CD4-positive, alpha-beta T cell treated with Interferon gamma for 1 hour (primary cell): ENCODE results near the gene PRF1.
"Not testable (repeated sequence)": the region's sequence is repeated elsewhere in the genome, so short reads cannot be mapped to it uniquely, and the experiment has no call there.

ENCODE experiments used
- DNase-seq: peaks from one replicate; pipeline ENCODE4 v3.0.0-alpha.2; 2020

The PRF1 gene

GRCh38 chr10:70592186-70592735 is 10.3 kb downstream of the PRF1 start:
- DNase-seq, result no peak

DNA sequence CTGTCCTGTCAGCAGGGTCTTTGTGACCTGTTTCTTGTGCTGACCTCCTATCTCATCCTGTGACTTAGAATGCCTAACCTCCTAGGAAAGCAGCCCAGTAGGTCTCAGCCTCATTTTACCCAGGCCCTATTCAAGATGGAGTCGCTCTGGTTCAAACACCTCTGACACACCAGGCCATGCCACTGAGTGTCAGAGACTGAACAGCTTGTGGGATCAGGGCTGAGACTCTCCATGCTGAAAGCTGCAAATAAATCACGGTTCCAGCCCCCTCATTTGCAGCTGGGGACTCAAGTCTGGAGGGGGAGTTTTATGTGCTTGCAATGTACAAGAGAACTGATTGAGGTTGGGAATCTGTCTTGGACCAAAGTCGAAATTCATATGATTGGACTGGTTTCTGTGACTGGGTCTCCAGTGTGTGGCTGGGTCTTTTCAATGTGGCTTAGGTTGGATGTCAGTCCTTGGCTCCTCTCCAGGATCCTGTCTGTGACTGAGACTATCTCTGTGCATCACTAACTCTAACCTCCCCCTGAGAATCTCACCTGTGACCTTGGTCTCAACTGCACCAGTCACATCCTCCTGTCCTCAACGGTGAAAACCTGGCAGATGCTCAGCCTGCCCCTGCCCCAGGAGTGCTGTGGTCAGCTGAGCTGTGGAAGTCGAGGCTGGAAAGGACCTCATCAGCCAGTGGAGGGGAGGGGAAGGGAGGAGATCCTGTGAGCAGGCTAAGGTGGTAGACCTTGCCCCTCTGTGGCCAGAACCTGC is 11.7 kb downstream of the PRF1 start:
- DNase-seq, result no peak

DNA sequence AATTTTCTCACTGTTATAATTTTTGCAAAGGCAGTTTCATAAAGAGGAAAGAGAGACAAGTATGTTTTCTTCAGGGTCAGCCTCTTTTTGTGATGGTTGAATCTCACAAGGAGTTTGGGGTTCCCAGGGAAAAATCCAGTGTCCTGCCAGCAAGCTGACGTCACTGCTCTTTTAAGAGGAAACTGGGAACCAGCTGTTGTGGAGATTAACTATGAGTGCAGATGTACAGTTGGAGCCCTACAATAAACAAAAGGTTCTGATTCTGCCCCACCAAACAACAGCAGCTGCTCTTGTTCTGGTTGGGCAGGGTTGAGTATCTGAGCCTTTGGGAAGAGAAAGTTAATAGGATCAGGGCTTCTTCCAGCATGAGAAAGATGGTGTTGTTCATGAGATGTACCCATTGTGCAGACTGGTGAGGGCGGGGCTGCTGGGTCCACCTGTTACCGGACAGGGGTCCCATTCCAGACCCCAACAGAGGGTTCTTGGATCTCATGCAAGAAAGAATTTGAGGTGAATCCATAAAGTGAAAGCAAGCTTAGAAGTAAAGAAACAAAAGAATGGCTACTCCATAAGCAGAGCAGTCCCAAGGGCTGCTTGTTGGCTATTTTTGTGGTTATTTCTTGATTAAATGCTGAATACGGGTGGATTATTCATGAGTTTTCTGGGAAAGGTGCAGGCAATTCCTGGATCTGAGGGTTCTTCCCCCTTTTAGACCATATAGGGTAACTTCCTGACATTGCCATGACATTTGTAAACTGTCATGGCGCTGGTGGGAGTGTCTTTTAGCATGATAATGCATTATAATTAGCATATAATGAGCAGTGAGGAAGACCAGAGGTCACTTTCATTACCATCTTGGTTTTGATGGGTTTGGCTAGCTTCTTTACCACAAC is 12.5 kb downstream of the PRF1 start:
- DNase-seq, result no peak

GRCh38 chr10:70588859-70589570 is 13.5 kb downstream of the PRF1 start:
- DNase-seq, result no peak

DNA sequence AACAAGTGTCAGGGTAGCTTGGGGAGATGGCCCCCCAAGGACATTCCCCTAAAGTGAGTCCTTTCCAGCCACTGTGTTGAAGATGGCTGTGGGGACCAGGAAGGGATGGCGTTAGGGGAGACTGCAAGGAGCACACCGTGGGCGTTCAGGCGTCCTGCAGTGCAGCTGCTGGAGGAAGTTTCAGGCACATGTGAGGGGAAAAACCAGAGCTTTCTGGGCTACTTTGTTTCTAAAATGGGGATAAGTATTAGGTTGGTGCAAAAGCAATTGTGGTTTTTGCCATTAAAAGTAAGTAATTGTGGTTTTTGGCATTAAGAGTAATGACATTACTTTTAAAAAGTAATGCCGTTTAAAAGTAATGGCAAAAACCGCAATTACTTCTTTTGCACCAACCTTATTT is 14.3 kb downstream of the PRF1 start:
- DNase-seq, result no peak

- DNase-seq, result no peak
Measured at GRCh38 chr10:70587045-70587658, 15.4 kb downstream of the PRF1 start.

DNA sequence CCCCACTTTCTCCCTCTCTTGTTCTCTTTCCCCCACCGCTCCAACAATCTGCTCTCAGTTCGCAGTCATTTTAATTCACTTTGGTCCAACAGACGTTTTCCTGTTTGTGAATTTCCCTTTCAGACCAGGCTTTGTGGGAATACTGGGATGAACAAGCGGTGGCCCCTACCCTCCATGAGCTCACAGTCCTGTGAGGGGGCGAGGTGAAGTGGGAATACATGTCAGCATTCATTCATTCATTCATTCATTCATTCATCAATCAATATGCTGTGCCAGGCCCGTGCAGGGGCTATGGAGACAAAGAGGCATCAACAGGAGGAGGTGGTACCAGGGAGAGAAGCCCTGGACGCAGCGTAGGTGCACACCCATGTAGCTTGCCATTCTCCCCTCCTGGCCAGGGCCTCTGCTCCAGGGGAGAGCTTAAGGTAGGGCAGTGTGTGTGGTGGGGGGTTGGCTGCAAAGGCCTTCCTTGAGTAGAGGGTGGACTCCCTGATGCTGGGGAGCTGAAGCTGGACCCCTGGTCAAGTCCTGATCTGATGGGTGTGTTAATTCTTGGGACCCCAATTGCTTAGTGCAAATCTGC is 16.1 kb downstream of the PRF1 start:
- DNase-seq, result no peak

GRCh38 chr10:70585578-70586169 is 16.9 kb downstream of the PRF1 start:
- DNase-seq, result no peak

- DNase-seq, result no peak
Measured at GRCh38 chr10:70584909-70585544, 17.5 kb downstream of the PRF1 start.

- DNase-seq, result no peak
Measured at GRCh38 chr10:70584366-70584765, 18.2 kb downstream of the PRF1 start.

GRCh38 chr10:70583669-70584037 is 18.9 kb downstream of the PRF1 start:
- no peak for DNase-seq

GRCh38 chr10:70582793-70583668 is 19.5 kb downstream of the PRF1 start:
- no peak for DNase-seq

DNA sequence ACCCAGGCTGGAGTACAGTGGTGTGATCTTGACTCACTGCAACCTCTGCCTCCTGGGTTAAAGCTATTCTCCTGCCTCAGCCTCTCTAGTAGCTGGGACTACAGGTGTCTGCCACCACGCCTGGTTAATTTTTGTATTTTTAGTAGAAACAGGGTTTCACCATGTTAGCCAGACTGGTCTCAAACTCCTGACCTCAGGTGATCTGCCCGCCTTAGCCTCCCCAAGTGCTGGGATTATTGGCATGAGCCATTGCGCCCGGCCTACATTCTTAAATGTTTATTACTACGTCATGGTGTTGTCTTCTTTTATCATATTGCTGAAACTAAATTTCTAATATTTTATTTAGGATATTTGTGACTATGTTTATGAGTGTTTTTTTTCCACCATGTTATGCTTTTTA is 21.4 kb downstream of the PRF1 start:
- DNase-seq, result not testable (repeated sequence)

DNA sequence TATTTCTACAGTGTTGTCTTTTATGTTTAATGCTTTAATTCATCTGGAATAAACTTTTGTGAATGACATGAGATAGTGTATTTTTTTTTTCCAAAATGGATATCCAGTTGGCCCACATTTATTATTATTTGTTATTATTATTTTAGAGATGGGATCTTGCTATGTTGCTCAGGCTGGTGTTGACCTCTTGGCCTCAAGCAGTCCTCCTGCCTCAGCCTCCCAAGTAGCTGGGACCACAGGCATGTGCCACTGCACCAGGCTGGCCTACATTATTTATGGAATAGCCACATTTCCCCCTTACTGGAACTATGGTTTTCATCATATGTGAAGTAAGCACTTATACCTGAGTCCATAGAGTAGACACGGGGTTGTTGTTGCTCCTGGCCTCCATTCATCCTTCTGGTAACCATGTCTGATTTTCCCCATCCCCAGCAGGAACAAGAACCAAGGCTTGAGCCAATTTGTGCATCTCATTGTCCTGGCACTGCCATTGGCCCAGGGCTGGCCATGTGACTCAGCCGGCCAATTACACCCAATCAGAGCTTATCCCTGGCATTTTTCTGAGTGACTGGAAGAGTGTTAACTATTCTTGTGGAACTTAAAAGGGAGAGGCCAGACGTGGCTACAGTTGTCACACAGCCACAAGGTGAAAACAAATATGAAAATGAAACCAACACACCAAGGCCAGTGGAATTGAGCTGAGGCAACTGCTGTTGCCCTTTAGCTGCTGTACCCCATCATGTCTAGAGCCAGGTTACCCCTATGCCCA is 23.1 kb downstream of the PRF1 start:
- DNase-seq, result no peak

DNA sequence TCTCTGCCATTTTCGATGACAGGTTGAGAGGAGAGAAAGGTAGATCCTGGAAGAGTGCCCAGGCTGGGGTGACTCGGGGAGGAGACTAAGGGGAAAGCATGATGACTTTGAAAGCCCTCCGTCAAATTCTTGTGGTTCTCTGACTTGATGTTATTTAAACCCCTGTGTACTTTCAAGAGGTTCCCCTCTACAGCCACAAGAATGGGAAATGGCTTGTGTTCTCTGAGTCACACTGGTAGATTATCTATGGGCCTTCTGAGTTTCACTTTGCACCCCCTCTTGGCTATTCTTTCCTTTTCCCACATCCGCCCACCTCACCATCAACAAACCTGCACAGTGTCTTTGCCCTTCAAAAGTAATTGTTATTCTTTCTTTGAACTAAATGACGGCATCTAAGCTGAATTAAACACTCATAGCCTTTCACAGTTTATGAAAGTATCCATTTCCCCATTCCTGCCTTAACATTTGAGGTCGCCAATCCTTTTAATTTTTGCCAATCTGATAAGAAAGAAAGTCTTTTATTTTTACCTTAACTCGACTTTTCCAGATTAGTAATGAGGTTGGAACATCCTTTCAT is 24.1 kb downstream of the PRF1 start:
- DNase-seq, result peak; percentile 24

GRCh38 chr10:70576803-70577517 is 25.6 kb downstream of the PRF1 start:
- DNase-seq, result no peak

DNA sequence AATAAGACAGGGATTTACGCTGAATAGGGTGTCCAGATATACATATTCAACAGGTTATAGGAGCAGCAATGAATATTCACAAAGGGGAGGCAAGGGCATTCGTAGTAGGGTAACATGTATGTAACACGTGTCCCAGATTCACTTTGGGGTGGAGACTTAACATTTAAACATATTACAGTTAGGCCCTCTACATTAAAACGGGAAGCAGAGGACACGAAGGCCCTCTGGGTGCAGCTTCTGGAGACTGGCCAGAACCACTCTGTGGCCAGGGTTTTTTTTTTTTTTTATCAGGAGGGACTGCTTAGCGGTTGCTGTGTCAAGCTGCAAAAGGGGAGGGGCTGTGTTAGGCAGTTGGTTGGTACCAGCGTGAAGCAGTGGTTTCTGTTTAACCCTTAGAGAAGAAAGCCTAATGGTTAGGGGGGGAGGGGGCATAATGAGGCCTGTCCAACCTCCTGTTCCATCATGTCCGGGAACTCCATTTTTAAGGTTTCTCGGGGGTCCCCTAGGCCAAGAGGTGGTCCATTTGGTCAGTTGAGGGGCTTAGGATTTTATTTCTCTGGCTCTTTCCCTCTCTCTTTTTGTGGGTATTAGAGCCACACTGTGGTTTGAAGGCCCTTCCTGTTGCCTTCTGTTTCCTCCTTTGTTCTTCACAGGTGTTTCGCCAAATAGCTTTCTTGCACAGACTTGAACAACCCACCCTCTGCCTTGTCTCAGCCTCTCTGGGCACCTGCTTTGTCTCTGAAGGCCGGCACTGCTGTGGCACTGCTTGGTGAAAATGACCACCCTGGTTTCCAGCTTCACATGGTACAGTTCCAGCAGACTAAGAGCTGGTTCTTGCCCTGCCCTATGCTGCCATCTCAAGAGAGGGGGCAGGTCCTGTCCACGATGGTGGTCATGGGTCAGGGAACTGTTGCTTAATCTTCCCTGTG is 26.4 kb downstream of the PRF1 start:
- peak; percentile 54 for DNase-seq
